Mammary epithelial cell (primary cell): Measurements from ENCODE around the gene CAMSAP3.

Experiments
- CTCF ChIP-seq, 2 donors: IDR thresholded peaks in 1 of 2; conservative IDR thresholded peaks in 1 of 2; 2 replicates each; pipeline ENCODE4 v1.5.1; 2011 to 2012; ENCODE audit warnings: inconsistent platforms in 2 of 2, low read length in 2 of 2, mild to moderate bottlenecking in 2 of 2, control low read depth in 1 of 2, low read depth in 1 of 2; ENCODE audit not compliant: insufficient read depth in 1 of 2; ENCODE audit errors: extremely low read depth in 1 of 2
- EZH2 ChIP-seq: IDR thresholded peaks from 2 replicates; pipeline ENCODE4 v1.6.1; 2012; ENCODE audit warnings: low read length, inconsistent platforms, borderline replicate concordance

DNA sequence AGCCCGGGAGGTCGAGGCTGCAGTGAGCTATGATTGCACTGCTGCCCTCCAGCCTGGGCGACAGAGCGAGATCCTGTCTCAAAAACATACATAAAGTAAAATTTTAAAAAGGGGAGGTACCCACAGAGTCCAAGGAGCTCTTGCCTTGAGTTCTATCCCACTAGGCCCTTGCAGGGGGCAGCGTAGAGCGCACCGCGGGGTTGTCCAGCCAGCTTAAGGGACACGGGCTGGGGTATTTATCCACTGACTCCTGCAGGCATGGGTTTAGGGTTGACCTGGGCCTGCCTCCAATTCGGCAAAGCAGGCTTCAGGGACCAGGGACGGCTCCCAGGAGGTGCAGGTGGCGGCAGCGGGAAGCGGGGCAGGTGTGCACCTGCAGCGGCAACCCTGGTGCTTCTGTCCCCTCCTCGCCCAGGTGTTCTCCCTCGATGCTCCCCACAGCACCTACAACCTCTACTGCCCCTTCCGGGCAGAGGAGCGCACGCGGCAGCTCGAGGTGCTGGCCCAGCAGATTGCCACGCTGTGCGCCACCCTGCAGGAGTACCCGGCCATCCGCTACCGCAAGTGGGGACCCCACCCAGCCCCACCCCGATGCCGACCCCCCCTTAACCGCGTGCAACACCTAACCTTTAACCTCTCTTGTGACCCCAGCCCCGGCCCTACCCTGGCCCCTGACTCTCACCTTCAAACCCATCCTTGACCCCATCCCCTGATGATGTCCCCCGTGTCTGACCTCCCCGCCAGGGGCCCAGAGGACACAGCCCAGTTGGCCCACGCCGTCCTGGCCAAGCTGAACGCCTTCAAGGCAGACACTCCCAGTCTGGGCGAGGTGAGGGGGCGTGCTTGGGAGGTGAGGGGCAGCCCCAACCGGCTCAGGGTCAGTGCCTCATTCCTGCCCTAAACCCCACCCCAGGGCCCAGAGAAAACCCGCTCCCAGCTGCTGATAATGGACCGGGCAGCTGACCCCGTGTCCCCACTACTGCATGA lies 45.9 kb downstream of the CAMSAP3 start:
- TF ChIP-seq CTCF (conservative IDR thresholded peaks at IDR 0.05 in 1 of 2, IDR thresholded peaks at IDR 0.05 in 1 of 2; ENCODE audit: extremely low read depth in 1 of 2, insufficient read depth in 1 of 2, low read depth in 1 of 2, low read length in 2 of 2) (no peak), EZH2 (no peak)
